IMR-90 (cell line): ENCODE data around the gene CACNA2D1. TPM values are rescaled to one million over a fixed set of nuclear protein-coding genes. Genes with fewer than 3 reads are reported as not detected.
A peak's percentile ranks its signal among the peaks of the same experiment; 100 is the strongest.

Experiments used
- ATAC-seq: fragments of 200-7000 bp; cut with Tn5 transposase; 2 replicates; pipeline ENCODE4 v1.9.1; 2020; ENCODE audit warnings: low read depth, mild to moderate bottlenecking, moderate library complexity
- BruUV-seq: library from RNA; stranded (reverse); fragments of 400-500 nt; replicated peaks from 2 replicates; lab custom pipeline; 2021; lab: Mats Ljungman, UMichigan
- CTCF ChIA-PET: fragments of 300-600 bp; formaldehyde crosslinking; extraction: SDS; loops from one replicate; lab custom pipeline; 2021; ENCODE audit warnings: antibody characterized with exemption; lab: Yijun Ruan, JAX
- POLR2A ChIA-PET: fragments of 300-600 bp; sonication (Branson Sonifier 250); formaldehyde crosslinking; loops from one replicate; lab custom pipeline; 2022; ENCODE audit warnings: antibody characterized with exemption; ENCODE audit not compliant: unreplicated experiment; lab: Charles Lee
- DNase-seq: peaks from one replicate; pipeline ENCODE4 v3.0.0; 2013
- H2AFZ ChIP-seq: replicated peaks from 2 replicates; pipeline ENCODE3; 2013; ENCODE audit warnings: low read length, mild to moderate bottlenecking; ENCODE audit not compliant: poor library complexity
- H2AK5ac ChIP-seq: 2 replicates; pipeline ENCODE4 v1.6.1; 2013; ENCODE audit warnings: low read depth, low read length, inconsistent platforms
- H2AK9ac ChIP-seq: replicated peaks from 2 replicates; pipeline ENCODE3; 2013; ENCODE audit warnings: mild to moderate bottlenecking, low read depth, low read length, moderate library complexity; ENCODE audit not compliant: poor library complexity
- H2BK120ac ChIP-seq: 2 replicates; pipeline ENCODE4 v1.6.1; 2013; ENCODE audit warnings: low read depth, low read length, inconsistent platforms
- H2BK15ac ChIP-seq: 3 replicates; pipeline ENCODE4 v1.6.1; 2013; ENCODE audit warnings: low read depth, low read length, inconsistent platforms
- H2BK20ac ChIP-seq: 2 replicates; pipeline ENCODE4 v1.6.1; 2013; ENCODE audit warnings: low read depth, mild to moderate bottlenecking, inconsistent platforms, low read length, moderate library complexity
- H2BK5ac ChIP-seq: 2 replicates; pipeline ENCODE4 v1.6.1; 2013; ENCODE audit warnings: mild to moderate bottlenecking, low read depth, low read length, inconsistent platforms; ENCODE audit not compliant: poor library complexity, severe bottlenecking
- H3K14ac ChIP-seq: replicated peaks from 2 replicates; pipeline ENCODE4 v1.6.1; 2013; ENCODE audit warnings: low read depth, low read length, inconsistent platforms
- H3K18ac ChIP-seq: 2 replicates; pipeline ENCODE4 v1.6.1; 2013; ENCODE audit warnings: low read depth, low read length, control low read depth
- H3K23ac ChIP-seq: 2 replicates; pipeline ENCODE4 v1.6.1; 2013; ENCODE audit warnings: low read depth, low read length, inconsistent platforms
- H3K27ac ChIP-seq: 2 replicates; pipeline ENCODE4 v1.5.1; 2013; ENCODE audit warnings: mild to moderate bottlenecking, control low read depth, low read length; ENCODE audit not compliant: insufficient read depth
- H3K27me3 ChIP-seq: 2 replicates; pipeline ENCODE4 v1.6.1; 2013; ENCODE audit warnings: low read length; ENCODE audit not compliant: control insufficient read depth, insufficient read depth
- H3K36me3 ChIP-seq: 2 replicates; pipeline ENCODE4 v1.6.1; 2013; ENCODE audit warnings: low read length, mixed read lengths; ENCODE audit not compliant: control insufficient read depth, insufficient read depth
- H3K4ac ChIP-seq: 2 replicates; pipeline ENCODE4 v1.6.1; 2013; ENCODE audit warnings: low read depth, low read length, inconsistent platforms
- H3K4me1 ChIP-seq: 2 replicates; pipeline ENCODE4 v1.6.1; 2013; ENCODE audit warnings: low read length, mixed read lengths; ENCODE audit not compliant: control insufficient read depth, insufficient read depth
- H3K4me2 ChIP-seq: 2 replicates; pipeline ENCODE4 v1.6.1; 2013; ENCODE audit warnings: low read depth, mild to moderate bottlenecking, control low read depth, low read length, moderate library complexity
- H3K4me3 ChIP-seq: 2 replicates; pipeline ENCODE4 v1.5.1; 2013; ENCODE audit warnings: low read depth, mild to moderate bottlenecking, control low read depth, low read length, moderate library complexity; ENCODE audit not compliant: insufficient read depth
- H3K56ac ChIP-seq: 2 replicates; pipeline ENCODE4 v1.6.1; 2013; ENCODE audit warnings: low read length, inconsistent platforms; ENCODE audit not compliant: insufficient read depth; ENCODE audit errors: extremely low read depth
- H3K79me1 ChIP-seq, 2 experiments: 2 replicates each; pipeline ENCODE4 v1.6.1; 2013; ENCODE audit warnings: low read length in 2 of 2, inconsistent platforms in 1 of 2, low read depth in 1 of 2
- H3K9ac ChIP-seq: 2 replicates; pipeline ENCODE4 v1.6.1; 2013; ENCODE audit warnings: low read depth, low read length, control low read depth
- H3K9me1 ChIP-seq: 2 replicates; pipeline ENCODE4 v1.6.1; 2013; ENCODE audit warnings: low read length, inconsistent platforms; ENCODE audit not compliant: insufficient read depth
- H3K9me3 ChIP-seq: 2 replicates; pipeline ENCODE4 v1.6.1; 2013; ENCODE audit warnings: low read length; ENCODE audit not compliant: control insufficient read depth, insufficient read depth
- H4K20me1 ChIP-seq: 2 replicates; pipeline ENCODE4 v1.6.1; 2013; ENCODE audit warnings: low read length, inconsistent platforms; ENCODE audit not compliant: insufficient read depth
- H4K5ac ChIP-seq: 2 replicates; pipeline ENCODE4 v1.6.1; 2013; ENCODE audit warnings: mild to moderate bottlenecking, low read depth, low read length, control low read depth
- H4K8ac ChIP-seq, 2 experiments: 2 replicates each; pipeline ENCODE4 v1.6.1; 2013; ENCODE audit warnings: low read depth in 2 of 2, low read length in 2 of 2, control low read depth in 1 of 2, inconsistent platforms in 1 of 2
- H4K91ac ChIP-seq: 2 replicates; pipeline ENCODE4 v1.6.1; 2013; ENCODE audit warnings: low read depth, low read length, inconsistent platforms; ENCODE audit not compliant: insufficient read depth
- CEBPB ChIP-seq: IDR thresholded peaks from 2 replicates; pipeline ENCODE4 v1.6.1; 2012; ENCODE audit warnings: low read depth, low read length, improper control_type of control experiment
- RCOR1 ChIP-seq: IDR thresholded peaks from 2 replicates; pipeline ENCODE4 v1.6.1; 2012; ENCODE audit warnings: mild to moderate bottlenecking, low read length, improper control_type of control experiment; ENCODE audit not compliant: insufficient replicate concordance
- WGBS, 2 experiments: methylation state at CpG; one replicate each; pipeline versions ENCODE4 v1.1.5 to v1.1.7; 2013; ENCODE audit warnings: missing lambda C conversion rate in 2 of 2; ENCODE audit not compliant: insufficient read length in 1 of 2; ENCODE audit errors: extremely low coverage in 2 of 2; 5-methylcytosine and 5-hydroxymethylcytosine counted together
- dilution Hi-C: fragments of 300-500 bp; cut with HindIII; formaldehyde crosslinking; loops from one replicate; pipeline ENCODE4 v1.14.3; 2018; ENCODE audit warnings: low sequenced_read_pairs; ENCODE audit not compliant: unreplicated experiment
- in situ Hi-C: fragments of 300-500 bp; cut with MboI; formaldehyde crosslinking; loops from 3 replicates; pipeline ENCODE4 v1.14.3; 2019; ENCODE audit warnings: low sequenced_read_pairs, inconsistent platforms, mixed read lengths
- intact Hi-C: fragments of 100-400 bp; cut with micrococcal nuclease; formaldehyde crosslinking; loops from 2 replicates; pipeline ENCODE4 v1.10.0; 2022
- polyA plus RNA-seq, 3 experiments: library from polyadenylated mRNA; depleted of rRNA; stranded (reverse); fragments of >200 nt; gene quantifications; 2 replicates each; pipeline ENCODE4 v1.2.3, GENCODE V29; 2012; ENCODE audit warnings: low replicate concordance in 1 of 3
- total RNA-seq: library from RNA; depleted of rRNA; stranded (reverse); fragments of >200 nt; gene quantifications from 2 replicates; pipeline ENCODE4 v1.2.3, GENCODE V29; 2012

CACNA2D1 gene
- total and polyA plus RNA-seq, 2 of the 4 experiments (the other 2 are of a cell fraction) = 5.8 to 21.9 TPM

DNA sequence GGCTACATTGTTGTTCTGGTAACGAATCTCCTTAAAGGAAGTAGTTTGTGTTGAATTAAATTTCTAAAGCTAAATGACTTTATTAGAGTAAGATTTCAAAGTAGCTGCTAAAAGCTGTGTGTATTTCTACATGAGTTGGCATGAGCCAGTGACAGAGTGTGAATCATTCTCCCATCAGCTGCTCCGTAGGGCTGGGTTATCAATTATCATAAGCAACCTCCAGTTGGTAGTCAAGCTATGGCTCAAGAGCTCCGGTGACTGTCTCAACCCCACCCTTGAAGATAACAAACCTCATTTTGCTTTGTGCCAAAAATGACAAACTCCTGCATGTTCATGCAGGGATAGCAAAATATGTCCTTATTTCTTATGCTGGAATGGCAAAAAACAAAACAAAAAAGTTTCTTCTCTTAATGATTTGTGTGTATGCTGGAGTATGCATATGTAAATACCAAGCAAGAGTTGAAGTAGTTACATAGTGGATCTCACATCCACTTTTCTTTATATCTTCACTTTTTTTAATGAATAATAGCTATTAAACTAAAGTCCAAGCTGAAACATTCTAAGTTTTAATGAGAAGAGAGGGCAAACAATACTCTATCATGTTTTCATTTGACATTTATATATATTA lies 249.4 kb downstream of the CACNA2D1 start:
- no peak overlapping the region for H2BK120ac ChIP-seq
- peaks cover 3% of the 10 kb centered on the region for H3K4me1 ChIP-seq
- no peak overlapping the region for H2AK5ac ChIP-seq
- no peak overlapping the region for H2AK9ac ChIP-seq
- intact Hi-C loops (no loop called here), in situ Hi-C loops (no loop called here), dilution Hi-C loops (no loop called here)
- H3K36me3 ChIP-seq = no peaks in the 10 kb centered on the region
- no peak overlapping the region for H2BK15ac ChIP-seq
- no peak overlapping the region for H3K18ac ChIP-seq
- no peak overlapping the region for H2BK20ac ChIP-seq
- BruUV-seq = no TSS peak
- ATAC-seq (peak; percentile 62), DNase-seq (peak; percentile 66)
- no peaks in the 10 kb centered on the region for H3K79me1 ChIP-seq
- H2BK5ac ChIP-seq = no peak overlapping the region
- CTCF ChIA-PET = no interaction called here
- no peak overlapping the region for H3K27ac ChIP-seq
- H3K14ac ChIP-seq = no peak overlapping the region
- no peak overlapping the region for H4K5ac ChIP-seq
- no peak overlapping the region for H3K9ac ChIP-seq
- no peaks in the 10 kb centered on the region for H4K20me1 ChIP-seq
- H3K9me1 ChIP-seq = no peaks in the 10 kb centered on the region; the same call in 1 of the 2 replicates
- no peak overlapping the region for H3K23ac ChIP-seq
- H4K91ac ChIP-seq = no peak overlapping the region
- H3K56ac ChIP-seq = no peak overlapping the region
- peak overlapping the region; percentile 63; the same call in 1 of the 2 replicates for H3K4me2 ChIP-seq
- POLR2A ChIA-PET = no interaction called here
- no peak overlapping the region for H2AFZ ChIP-seq
- H3K4me3 ChIP-seq = no peak overlapping the region
- H3K27me3 ChIP-seq = no peaks in the 10 kb centered on the region
- H4K8ac ChIP-seq = no peak overlapping the region
- no peaks in the 10 kb centered on the region for H3K9me3 ChIP-seq
- no peak overlapping the region for H3K4ac ChIP-seq
- TF ChIP-seq CEBPB = peak; percentile 61
- TF ChIP-seq RCOR1 = no peak
- no CpG with 5 or more reads among the region's 3 CpGs for WGBS, 2 experiments
